SK-N-SH treated with all-trans-retinoic acid at 6 μM for 48 hours (cell line): ENCODE data around the gene KDF1.

Source experiments
- PATZ1 ChIP-seq: fragments of 250-450 bp; sonication (Bioruptor Pico); IDR thresholded peaks from 2 replicates; pipeline ENCODE4 v1.8.0; 2020; ENCODE audit warnings: mild to moderate bottlenecking, moderate library complexity, borderline replicate concordance
- RARB ChIP-seq: fragments of 250-450 bp; sonication (Bioruptor Pico); IDR thresholded peaks from 2 replicates; pipeline ENCODE4 v1.8.0; 2021; ENCODE audit warnings: mild to moderate bottlenecking, moderate library complexity
- TOX ChIP-seq: fragments of 250-450 bp; sonication (Bioruptor Pico); IDR thresholded peaks from 2 replicates; pipeline ENCODE4 v1.8.0; 2021; ENCODE audit warnings: mild to moderate bottlenecking, moderate library complexity, borderline replicate concordance
- TSHZ2 ChIP-seq: fragments of 250-450 bp; sonication (Bioruptor Pico); IDR thresholded peaks from 2 replicates; pipeline ENCODE4 v1.5.0; 2020; ENCODE audit warnings: mild to moderate bottlenecking, moderate library complexity
- ZC3H10 ChIP-seq: fragments of 250-450 bp; sonication (Bioruptor Pico); IDR thresholded peaks from 2 replicates; pipeline ENCODE4 v1.5.1; 2021; ENCODE audit warnings: mild to moderate bottlenecking, moderate library complexity
- ZFP3 ChIP-seq: fragments of 250-450 bp; sonication (Bioruptor Pico); IDR thresholded peaks from 2 replicates; pipeline ENCODE4 v1.5.0; 2020; ENCODE audit warnings: mild to moderate bottlenecking, moderate library complexity
- ZNF565 ChIP-seq: fragments of 450-650 bp; formaldehyde crosslinking; conservative IDR thresholded peaks from 2 replicates; pipeline ENCODE4 v1.5.0; 2020; ENCODE audit warnings: low read depth, mild to moderate bottlenecking, moderate library complexity

DNA sequence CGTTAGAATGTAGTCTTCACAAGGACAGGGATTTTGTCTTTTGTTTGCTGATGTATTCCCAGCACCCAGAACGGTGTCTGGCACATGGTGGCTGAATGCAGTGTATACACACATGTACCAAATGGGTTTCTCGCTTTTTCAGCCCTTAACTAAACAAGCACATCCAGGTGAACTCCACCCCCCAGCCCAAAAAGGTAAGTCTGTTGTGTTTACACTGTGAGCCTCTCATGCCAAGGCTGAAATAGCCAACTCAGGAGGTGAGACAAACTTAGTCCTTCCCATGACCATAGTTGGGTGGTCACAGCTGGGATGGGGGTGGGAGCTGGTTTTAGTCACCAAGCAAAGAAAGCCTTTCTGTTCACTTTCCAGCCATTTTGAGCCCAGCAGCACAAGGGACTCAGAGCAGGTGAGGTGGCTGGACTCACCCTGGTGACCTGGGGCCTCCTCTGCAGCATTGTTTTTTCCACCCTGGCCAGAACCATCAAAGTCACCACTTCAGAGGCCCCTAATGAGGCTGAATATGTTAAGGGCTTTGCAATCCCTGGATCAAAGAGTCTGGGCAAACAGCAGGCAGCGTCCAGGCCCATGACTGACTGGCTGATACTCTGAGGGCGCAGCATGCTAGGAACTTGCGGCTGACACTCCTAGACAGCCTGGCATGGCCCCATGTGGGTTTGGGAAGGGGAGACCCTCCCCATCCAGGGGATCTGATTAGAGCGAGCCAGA lies 43.6 kb upstream of the KDF1 start:
- TF ChIP-seq ZC3H10 (CRISPR knock-in tag) (no peak), PATZ1 (CRISPR knock-in tag) (no peak), RARB (CRISPR knock-in tag) (no peak), TSHZ2 (CRISPR knock-in tag) (no peak), ZNF565 (CRISPR knock-in tag) (no peak), ZFP3 (CRISPR knock-in tag) (no peak), TOX (CRISPR knock-in tag) (no peak)
